Fibroblast of upper back skin (primary cell): ENCODE measurements around the gene SYDE2.
"Not testable (repeated sequence)": the region's sequence is repeated elsewhere in the genome, so short reads cannot be mapped to it uniquely, and the experiment has no call there.

Experiments used
- DNase-seq: peaks from one replicate; pipeline ENCODE4 v3.0.0-alpha.2; 2013

The SYDE2 gene

DNA sequence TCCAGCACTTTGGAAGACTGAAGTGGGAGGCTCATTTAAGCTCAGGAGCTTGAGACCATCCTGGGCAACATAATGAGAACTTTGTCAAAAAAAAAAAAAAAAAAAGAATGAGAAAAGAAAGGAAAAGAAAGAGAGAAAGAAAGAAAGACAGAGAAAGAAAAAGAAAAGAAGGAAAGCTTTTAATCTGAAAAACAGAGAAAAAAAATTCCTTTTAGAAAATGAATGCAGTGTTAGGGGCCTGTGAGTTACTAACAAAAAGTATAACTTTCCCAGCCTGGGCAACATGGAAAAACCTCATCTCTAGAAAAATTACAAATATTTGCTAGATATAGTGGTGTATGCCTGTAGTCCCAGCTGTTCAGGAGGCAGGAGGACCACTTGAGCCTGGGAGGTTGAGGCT, 15.9 kb upstream of the SYDE2 start:
- no peak for DNase-seq

DNA sequence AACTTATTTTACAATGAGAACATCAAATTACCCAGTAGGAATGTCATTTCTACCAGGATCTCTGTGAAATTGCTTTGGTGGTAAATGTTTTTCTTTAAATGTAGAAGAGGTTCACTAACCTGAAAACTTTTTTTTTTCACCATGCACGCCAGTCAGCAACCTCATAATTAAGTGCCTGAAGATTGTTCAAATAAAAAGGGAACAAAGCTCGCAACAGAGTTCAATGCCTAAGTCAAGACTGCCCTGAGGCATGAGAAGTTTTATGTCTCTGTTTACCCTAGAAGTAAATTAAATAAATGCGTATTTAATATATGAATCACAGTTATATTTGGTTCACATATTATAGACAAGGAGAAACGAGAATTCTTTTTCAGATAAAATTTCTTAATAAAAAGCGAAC, 13.8 kb upstream of the SYDE2 start:
- no peak for DNase-seq

DNA sequence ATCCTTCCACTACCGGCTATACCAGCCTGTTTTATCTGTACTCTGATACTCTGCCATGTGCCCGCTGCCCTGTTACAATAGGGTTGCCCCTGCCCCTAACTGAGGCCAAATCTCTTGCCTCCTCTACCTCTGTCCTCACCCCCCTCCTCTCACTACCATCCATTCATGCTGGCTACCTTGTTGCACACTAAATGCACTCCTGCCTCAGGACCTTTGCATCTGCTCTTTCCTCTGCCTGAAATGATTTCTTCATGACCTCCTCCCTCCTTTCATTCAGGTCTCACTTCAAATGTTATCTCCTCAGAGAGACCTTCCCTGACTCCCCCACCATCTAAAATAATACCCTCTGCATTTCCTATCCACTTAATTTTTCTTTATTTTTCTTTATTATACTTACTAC, 7.7 kb upstream of the SYDE2 start:
- no peak for DNase-seq

DNA sequence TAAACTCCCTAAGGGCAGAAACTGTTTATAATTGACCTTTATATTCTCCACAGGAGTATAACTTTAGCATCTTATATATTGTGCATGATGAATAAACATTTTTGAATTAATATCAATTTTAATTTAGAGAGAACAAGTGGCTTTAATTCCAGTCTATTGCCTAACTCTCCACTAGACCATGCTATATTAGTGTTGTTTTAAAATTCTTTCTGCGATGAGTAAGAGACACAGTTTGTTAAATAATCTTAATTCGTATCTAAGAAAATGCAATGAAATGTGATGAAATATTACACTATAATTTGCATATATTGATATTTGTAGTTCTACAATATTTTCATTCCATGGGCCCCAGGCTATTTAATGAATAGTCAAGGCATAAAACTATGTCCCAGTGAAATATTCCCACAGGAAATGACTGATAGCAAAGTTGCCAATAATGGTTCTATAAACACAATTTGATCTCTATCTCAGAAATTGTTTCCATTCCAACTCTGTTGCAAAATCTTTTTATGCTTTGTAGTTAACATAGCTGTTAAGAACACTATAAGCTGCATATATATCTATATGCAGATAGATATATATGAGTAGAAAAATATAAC, 2.9 kb upstream of the SYDE2 start:
- peak; percentile 44 for DNase-seq

DNA sequence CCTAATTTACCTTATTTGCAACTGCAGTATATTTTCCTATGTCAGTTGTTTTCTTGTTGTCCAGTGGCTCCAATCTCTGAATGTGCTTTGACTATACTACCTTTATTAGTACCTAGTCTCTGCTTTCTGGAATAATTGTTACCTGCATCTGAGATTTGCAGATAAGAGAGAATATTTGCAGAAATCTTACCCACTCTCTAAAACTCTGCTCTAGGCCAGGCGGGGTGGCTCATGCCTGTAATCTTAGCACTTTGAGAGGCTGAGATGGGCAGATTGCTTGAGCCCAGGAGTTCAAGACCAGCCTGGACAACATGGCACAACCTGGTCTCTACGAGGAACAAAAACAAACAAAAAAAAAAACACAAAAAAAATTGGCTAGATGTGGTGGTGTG, 2.0 kb upstream of the SYDE2 start:
- no peak for DNase-seq

DNA sequence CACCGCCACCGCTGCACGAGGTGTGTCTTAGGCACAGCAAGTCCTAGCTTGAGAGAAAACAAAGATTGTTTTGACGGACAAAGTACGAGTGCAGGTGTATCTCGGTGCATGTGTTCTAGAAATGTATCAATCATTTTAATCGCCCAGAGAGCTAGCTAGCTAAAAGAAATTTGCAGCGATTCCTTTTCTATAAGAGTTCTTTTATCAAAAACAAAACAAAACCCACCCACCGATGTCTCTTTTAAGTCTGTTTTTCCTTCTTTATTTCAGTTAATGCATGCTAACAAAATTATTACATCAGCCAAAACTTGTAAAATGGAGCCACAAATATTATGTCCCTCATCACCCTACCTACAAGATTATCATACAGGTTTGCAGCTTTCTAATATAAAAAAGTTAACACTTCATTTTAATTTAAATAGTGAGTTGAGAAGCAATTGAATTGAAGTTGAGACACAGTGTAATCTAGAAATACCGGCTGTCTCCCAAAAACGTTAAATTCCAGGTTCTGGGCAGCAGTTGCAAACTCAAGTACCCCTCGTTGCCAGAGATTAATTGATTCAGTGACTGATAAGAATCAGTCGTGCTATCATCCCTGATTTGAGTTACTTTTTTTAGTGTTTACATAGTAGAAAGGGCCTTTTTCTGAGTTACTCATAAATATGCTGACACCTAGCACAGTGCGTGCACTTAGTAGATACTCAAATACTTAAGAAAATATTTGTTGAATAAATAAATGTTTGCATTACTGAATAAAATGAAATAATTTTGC, 1.5 kb upstream of the SYDE2 start:
- no peak for DNase-seq

DNA sequence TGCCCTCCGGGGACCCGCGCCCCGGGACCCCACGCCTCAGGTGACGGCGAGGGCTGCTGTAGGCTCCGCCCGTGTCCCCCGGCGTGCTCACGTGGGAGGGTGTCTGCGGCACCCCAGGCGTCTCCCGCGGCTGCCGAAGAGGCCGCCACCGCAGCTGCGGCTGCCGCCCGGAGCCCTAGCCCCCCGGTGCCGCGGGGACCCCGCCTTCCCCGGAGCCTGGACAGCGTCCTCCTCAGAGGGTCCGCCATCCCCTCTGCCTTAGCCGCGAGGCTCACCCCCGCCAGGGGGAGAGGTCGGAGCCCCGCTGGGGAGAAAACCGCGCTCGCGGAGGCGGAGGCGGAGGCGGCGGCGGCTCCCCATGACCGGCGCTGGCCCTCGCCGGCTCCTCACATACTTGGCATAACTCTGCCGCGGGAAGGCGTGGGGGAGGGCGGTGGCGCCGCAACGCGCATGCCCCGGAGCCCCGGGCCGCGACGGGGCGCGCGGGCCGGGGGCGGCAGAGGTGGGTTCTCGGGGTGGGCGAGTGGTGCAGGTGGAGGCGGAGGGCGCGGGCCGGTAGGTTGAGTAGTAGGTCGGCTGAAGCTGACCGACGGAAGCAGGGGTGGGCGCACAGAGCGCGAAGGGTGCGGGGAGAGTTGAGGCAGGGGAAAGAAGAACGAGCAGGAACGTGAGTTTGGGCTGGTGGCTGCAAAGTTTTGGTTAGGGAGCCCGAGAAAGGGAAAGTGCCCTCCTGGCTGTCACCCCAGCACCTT, 700 bp upstream of the SYDE2 start:
- DNase-seq = peak; percentile 78

DNA sequence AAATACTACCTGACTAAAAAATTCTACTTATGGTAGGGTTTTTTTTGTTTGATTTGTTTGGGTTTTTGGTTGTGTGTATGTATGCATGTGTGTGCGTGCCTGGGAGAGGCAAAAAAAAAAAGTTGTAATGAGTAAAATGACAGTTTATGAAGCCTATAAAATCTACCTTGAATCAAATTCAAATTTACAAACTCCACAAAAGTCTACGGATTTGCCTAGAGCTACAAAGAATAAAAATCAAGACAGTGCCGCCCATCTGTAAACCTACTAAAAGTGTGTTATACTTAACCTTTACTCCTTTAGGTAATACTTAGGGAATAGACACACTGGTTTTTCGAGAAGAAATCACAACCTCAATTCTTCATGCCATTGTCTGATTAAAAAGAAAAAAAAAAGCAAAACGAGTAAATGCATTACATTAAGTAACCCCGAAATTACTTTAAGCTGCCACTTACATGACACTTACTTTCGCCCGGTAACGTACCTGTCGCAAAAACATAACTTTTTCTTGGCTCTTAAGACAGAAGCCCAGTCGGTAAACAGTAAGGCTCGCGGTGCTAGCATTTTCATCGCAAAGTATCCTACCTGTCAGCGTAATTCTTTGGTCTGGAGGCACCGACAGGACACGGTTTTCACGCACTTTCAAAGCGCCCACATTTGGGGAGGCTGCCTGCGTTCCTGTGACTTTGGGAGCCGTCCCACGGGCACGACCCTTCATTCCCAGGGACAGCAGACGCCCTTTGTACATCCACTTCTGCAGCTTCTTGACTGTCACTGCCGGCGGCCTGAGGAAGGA, 951 bp downstream of the SYDE2 start:
- DNase-seq = no peak

DNA sequence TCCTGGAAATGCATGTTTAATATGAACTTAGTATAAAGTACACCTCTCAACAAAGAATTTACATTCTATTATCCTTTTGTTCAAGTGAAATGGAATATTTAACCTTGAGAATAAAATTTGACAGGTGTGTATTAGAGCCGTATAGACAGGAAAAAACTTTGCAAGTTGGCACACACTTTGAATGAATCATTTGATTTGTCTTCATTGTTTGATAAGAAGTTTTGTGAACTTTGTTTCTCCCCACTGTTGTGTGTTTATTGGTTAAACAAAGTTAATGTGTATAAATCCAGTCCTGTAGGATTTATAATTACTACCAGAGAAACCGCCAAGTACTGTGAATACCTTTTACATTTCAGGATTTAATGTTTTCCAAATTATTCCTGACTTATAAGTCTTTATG, 2.0 kb downstream of the SYDE2 start:
- DNase-seq = no peak

DNA sequence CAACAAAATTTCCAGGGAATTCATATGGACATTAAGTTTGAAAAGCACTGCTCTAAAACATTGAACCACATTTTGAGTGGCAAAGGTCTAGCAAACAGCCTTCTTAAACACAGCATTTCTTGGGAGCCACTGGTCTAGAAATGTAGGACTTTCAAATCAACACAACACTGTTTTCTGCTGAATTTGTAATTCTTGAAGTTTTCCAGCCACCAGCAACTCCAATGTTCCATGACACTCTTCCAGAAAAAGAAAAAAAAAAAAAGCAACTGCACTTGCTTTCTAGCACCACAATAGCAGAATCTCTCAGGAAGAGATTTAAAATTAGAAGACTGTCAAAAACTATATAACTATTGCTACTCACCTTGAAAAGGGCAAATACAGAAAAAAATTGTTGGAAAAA, 4.5 kb downstream of the SYDE2 start:
- no peak for DNase-seq

DNA sequence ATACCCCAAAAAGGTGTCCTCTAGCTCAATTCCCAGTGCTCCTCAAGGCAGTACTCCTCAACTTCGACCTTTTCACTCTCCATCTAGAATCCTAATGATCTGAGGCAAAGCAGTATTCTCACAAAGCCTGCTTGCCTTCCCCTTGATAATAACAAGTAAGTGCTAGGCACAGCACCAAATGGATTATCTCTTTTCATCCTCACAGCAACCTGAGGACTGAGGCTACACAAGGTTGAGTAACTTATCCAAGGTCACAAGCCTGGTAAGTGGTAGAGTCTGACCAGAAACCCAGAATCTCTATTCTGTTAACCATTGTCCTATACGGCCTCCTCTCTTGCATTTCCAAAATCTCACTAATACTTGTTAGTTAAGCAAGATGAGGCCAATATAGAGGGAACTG, 5.1 kb downstream of the SYDE2 start:
- no peak for DNase-seq

DNA sequence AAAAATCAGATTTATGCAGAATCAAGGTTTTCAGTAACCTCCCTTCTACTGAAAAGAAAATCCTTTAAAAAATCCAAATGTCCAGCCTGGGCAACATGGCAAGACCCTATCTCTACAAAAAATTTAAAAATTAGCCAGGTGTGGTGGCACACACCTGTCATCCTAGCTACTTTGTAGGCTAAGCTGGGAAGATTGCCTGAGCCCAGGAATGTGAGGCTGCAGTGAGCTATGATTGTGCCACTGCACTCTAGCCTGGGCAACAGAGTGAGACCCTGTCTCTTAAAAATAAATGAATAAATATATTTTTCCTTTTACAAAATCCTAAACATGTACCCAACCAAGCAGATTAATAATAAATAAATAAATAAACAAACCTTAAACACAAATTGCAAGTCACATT, 8.7 kb downstream of the SYDE2 start:
- not testable (repeated sequence) for DNase-seq

DNA sequence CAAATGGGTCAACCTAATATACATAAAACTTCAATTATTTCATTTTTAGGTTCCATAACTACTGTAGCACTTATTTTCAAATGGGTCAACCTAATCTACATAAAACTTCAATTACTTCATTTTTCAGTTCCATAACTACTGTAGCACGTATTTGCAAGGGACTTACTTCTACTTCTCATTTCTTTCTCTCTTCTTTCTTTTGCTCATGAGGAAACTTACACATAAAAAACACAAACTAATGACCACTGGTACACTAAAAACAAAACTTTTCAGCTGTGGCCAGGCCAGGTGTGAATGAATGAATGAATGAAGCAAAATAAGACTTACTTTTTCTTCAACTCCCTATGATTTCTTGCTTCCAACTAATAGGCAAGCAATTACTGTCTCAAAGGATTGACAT, 11.7 kb downstream of the SYDE2 start:
- DNase-seq = no peak

DNA sequence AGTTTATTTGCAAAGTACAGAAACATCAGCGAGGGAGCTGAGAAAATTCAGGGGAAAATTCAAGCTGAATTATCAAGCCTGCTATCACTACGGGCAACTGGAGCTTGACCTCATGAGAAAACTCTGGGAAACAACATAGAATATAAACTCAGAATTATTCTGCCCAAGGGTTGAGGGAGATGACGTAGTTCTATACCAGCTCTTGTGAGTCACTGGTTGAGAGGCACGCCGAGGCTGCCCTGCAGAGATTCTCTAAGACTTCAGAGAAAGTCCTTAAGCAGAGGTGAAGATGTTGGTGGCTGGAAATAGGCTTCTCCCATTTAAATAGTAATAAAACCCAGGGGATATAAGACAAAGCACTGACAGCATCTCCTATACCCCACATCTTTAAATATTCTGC, 12.3 kb downstream of the SYDE2 start:
- no peak for DNase-seq

DNA sequence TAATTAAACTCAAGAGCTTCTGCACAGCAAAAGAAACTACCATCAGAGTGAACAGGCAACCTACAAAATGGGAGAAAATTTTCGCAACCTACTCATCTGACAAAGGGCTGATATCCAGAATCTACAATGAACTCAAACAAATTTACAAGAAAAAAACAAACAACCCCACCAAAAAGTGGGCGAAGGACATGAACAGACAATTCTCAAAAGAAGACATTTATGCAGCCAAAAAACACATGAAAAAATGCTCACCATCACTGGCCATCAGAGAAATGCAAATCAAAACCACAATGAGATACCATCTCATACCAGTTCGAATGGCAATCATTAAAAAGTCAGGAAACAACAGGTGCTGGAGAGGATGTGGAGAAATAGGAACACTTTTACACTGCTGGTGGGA, 13.8 kb downstream of the SYDE2 start:
- DNase-seq = not testable (repeated sequence)

DNA sequence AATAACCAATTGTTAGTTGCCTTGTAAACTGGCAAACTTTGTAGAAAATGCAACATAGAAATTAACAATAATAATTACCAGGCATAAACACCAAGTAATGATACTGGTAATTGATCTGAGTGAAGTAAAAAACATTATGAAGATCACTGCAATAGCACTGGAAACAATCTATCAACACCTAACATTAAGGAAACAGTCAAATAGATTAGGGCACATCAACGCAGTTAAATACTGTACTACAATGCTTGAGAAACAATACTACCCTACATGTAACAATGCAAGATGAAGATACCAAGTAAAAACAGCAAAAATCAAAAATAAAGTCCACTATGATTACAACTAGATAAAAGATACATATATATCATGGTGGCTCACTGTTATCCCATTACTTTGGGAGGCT, 16.6 kb downstream of the SYDE2 start:
- no peak for DNase-seq

DNA sequence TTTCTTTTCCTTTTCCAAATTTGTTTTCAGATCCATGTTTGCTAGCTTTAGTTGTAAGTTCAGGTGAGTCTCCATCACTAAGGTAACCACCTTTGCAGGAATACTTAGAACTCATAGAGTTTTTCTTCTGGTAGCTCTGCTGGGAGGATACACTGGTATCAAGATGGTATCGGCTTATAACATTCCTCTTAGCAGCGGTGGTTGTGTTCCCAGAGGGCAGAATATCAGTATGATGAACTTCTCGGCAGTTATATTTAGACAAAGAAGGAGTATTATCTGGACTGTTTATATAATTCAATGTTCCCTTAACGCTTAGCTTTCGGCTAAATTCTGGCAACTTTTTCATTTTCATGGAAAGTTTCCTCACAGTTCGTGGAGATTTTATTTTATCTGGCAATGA, 18.1 kb downstream of the SYDE2 start:
- no peak for DNase-seq

DNA sequence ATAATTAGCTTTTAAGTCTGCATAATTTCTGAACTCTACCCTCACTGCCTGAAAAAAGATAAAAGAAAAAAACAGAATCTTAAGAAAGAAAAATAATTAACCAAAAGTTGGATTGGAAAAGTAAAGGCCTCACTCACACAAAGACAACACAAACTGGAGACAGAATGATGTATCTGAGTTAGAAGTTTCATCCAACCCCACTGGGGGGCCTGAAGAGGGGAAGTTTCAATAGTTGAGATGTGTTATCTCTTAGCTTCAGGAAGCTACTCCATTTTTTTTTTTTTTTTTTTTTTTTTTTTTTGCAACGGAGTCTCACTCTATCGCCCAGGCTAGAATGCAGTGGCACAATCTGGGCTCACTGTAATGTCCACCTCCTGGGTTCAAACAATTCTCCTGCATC, 19.9 kb downstream of the SYDE2 start:
- DNase-seq = no peak

DNA sequence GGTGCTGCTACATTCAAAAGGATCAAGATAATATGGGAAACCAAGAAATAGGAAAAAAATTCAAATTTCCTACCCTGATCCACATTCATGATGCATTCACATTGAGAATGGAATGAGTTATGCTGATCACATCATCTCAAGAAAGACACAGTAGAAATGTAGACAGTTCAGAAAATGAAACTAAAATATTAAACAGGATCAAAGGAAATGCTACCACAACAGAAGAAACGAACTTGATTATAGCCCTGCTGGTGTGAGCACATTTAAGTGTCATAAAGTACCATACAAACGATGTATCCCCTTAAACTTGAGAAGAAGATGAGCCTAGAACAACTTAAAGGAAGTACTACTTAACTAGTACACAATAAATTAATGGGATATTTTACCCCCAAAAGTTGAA, 21.3 kb downstream of the SYDE2 start:
- no peak for DNase-seq

DNA sequence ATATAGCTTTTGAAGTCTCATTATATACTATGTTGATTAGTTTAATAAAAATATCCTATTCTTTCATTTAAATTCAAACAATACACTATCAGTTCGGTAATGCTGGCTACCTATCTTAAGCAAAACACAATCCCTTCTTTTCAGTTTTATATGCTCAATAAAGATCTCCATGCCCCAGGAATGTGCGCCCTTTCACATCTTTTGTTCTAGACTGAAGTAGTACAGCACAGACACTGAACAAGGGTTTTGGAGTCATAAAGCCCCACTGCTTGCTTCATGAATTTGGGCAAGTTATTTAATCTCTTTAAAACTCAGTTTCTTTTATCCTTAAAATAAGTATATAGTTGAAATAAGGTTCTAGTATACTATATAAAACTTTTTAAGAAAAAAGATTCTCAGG, 22.4 kb downstream of the SYDE2 start:
- no peak for DNase-seq

DNA sequence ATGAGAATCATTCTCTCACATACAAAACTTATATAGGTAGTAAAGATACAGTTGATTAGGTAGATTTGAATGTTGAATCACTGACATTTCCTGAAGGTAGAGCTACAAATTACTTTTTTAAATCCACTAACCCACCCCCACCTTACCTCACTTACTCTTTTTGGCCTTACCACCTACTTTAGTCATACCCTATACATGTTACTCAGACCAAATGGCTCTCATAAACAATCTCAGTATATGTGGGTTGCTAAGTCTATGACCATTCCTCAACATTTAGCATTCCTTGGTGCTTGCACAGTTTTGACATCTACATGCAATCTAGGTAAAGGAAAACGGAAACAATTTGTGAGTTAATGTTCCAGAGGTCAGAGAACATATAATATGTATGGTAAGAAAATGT, 26.3 kb downstream of the SYDE2 start:
- DNase-seq = no peak

DNA sequence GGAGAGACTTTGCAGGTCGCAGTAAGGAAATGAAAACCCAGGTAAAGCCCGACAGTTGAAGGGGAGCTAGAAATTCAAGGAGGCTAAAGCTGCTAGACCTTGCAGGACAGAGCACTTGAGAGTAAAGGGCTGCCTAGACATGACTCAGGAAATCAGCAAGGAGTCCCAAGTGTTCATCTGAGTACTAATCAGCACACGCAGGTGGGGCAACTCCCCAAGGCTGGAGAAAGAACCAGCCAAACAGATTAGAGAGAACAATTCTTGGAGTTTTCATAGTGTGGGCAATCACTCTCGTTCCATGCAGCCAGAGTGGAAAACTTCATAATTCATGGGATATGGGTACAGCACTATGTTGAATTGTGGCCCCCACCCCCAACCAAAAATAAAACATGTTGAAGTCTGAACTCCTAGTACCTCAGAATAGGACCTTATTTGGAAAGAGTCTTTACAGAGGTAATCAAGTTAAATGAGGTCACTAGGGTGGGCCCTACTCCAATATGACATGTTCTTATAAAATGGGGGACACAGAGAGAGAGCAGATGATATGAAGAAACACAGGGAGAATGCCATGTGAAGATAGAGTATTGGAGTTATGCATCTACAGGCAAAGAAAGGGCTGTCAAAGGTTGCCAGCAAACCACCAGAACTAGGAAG, 28.0 kb downstream of the SYDE2 start:
- no peak for DNase-seq

DNA sequence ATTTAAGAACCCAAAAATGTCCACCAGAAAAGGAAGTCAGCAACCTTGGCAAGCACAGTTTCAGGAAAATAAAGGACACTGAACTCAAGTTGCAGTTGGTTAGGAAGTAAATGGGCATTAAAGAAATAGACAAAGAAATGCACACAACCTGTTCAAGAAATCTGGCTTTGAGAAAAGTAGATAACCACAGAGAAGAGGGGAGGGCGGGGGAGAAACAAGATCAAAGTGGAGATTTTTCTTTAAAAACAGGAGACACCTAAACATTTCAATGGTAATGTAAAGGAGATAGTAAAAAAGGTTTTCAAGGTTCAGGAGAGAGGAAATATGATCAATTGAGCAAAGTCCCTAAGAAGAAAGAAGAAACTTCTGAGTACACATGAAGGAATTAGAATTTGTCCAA, 29.1 kb downstream of the SYDE2 start:
- DNase-seq = no peak
